HG02943 (cell line): ENCODE measurements around the gene FRK.
"Not testable (repeated sequence)": the region's sequence is repeated elsewhere in the genome, so short reads cannot be mapped to it uniquely, and the experiment has no call there.

ENCODE experiments used
- ATAC-seq: cut with Tn5 transposase; IDR thresholded peaks from one replicate; pipeline ENCODE4 v1.9.1; 2021; ENCODE audit warnings: mild to moderate bottlenecking, low read depth, moderate library complexity; ENCODE audit not compliant: unreplicated experiment

FRK gene

GRCh38 chr6:116074732-116075390 lies 14.2 kb upstream of the FRK start:
- no peak for ATAC-seq

- no peak for ATAC-seq
Measured at GRCh38 chr6:116073765-116074440, 13.2 kb upstream of the FRK start.

- no peak for ATAC-seq
Measured at GRCh38 chr6:116072368-116072767, 11.7 kb upstream of the FRK start.

GRCh38 chr6:116070616-116071389 lies 10.1 kb upstream of the FRK start:
- no peak for ATAC-seq

GRCh38 chr6:116070101-116070500 lies 9.4 kb upstream of the FRK start:
- ATAC-seq, result no peak

GRCh38 chr6:116066789-116067188 lies 6.1 kb upstream of the FRK start:
- no peak for ATAC-seq

GRCh38 chr6:116064666-116065065 lies 4.0 kb upstream of the FRK start:
- ATAC-seq, result no peak

- no peak for ATAC-seq
Measured at GRCh38 chr6:116062496-116062895, 1.8 kb upstream of the FRK start.

- ATAC-seq, result no peak
Measured at GRCh38 chr6:116059713-116060571, 749 bp downstream of the FRK start.

- ATAC-seq, result no peak
Measured at GRCh38 chr6:116057766-116058165, 2.9 kb downstream of the FRK start.

GRCh38 chr6:116055513-116055912 lies 5.2 kb downstream of the FRK start:
- ATAC-seq, result no peak

GRCh38 chr6:116051244-116051643 lies 9.4 kb downstream of the FRK start:
- ATAC-seq, result no peak

GRCh38 chr6:116050737-116051136 lies 10.0 kb downstream of the FRK start:
- ATAC-seq, result no peak

- ATAC-seq, result no peak
Measured at GRCh38 chr6:116049321-116049720, 11.4 kb downstream of the FRK start.

GRCh38 chr6:116047173-116047933 lies 13.3 kb downstream of the FRK start:
- ATAC-seq, result peak; percentile 77

- no peak for ATAC-seq
Measured at GRCh38 chr6:116046737-116047136, 14.0 kb downstream of the FRK start.

GRCh38 chr6:116046272-116046671 lies 14.4 kb downstream of the FRK start:
- ATAC-seq, result not testable (repeated sequence)

- ATAC-seq, result no peak
Measured at GRCh38 chr6:116041934-116042333, 18.8 kb downstream of the FRK start.

GRCh38 chr6:116040993-116041392 lies 19.7 kb downstream of the FRK start:
- no peak for ATAC-seq

GRCh38 chr6:116036885-116037284 lies 23.8 kb downstream of the FRK start:
- no peak for ATAC-seq
